H1 (cell line): ENCODE results near the gene RIF1. TPM values are rescaled to one million over a fixed set of nuclear protein-coding genes. Genes with fewer than 3 reads are reported as not detected.

Experiments
- RNF2 ChIP-seq: fragments of 200-900, 300-1000 bp; sonication (generic); IDR thresholded peaks from 2 replicates; pipeline ENCODE4 v1.7.1; 2016; ENCODE audit warnings: borderline replicate concordance, low read depth, mild to moderate bottlenecking, antibody characterized with exemption, low read length; ENCODE audit not compliant: poor library complexity, severe bottlenecking; ENCODE audit errors: missing control alignments
- SP4 ChIP-seq: IDR thresholded peaks from 2 replicates; pipeline ENCODE4 v1.6.1; 2012; ENCODE audit warnings: low read length, inconsistent platforms
- polyA plus RNA-seq, 7 experiments: library from polyadenylated mRNA; depleted of rRNA in 3 of 7; stranded (reverse) in 5 of 7; unstranded in 2 of 7; fragments of >200 nt in 5 of 7; fragments of 200-250 nt in 2 of 7; gene quantifications; 1 replicate in 5 of 7; 2 replicates in 1 of 7; 4 replicates in 1 of 7; pipeline versions ENCODE4 v1.2.1 to v1.2.3, GENCODE V29; 2011 to 2013; ENCODE audit warnings: missing spikeins in 2 of 7, mixed read lengths in 2 of 7
- total RNA-seq: library from RNA; stranded (reverse); fragmentation: NEBNext Ultra II Directional; extraction: Animal tissue kit (Norgen Biotek cat#: 25700); gene quantifications from 2 replicates; pipeline ENCODE4 v1.2.1, GENCODE V29; 2021
- TF ChIP-seq, protein P1 (sequence below): fragments of 300-600 bp; sonication (generic); IDR thresholded peaks from 2 replicates; pipeline ENCODE4 v1.7.1; 2012; ENCODE audit warnings: low read length, moderate library complexity, mild to moderate bottlenecking, inconsistent platforms; ENCODE audit not compliant: insufficient replicate concordance

Gene RIF1
- total and polyA plus RNA-seq, 2 of the 8 experiments (the other 6 are each of a cell fraction or from before 2014, with no cell fraction given), result 9.5 to 104 TPM

GRCh38 chr2:151401149-151401548 is 8.6 kb upstream of the RIF1 start (continued):
- TF ChIP-seq, protein P1, sequence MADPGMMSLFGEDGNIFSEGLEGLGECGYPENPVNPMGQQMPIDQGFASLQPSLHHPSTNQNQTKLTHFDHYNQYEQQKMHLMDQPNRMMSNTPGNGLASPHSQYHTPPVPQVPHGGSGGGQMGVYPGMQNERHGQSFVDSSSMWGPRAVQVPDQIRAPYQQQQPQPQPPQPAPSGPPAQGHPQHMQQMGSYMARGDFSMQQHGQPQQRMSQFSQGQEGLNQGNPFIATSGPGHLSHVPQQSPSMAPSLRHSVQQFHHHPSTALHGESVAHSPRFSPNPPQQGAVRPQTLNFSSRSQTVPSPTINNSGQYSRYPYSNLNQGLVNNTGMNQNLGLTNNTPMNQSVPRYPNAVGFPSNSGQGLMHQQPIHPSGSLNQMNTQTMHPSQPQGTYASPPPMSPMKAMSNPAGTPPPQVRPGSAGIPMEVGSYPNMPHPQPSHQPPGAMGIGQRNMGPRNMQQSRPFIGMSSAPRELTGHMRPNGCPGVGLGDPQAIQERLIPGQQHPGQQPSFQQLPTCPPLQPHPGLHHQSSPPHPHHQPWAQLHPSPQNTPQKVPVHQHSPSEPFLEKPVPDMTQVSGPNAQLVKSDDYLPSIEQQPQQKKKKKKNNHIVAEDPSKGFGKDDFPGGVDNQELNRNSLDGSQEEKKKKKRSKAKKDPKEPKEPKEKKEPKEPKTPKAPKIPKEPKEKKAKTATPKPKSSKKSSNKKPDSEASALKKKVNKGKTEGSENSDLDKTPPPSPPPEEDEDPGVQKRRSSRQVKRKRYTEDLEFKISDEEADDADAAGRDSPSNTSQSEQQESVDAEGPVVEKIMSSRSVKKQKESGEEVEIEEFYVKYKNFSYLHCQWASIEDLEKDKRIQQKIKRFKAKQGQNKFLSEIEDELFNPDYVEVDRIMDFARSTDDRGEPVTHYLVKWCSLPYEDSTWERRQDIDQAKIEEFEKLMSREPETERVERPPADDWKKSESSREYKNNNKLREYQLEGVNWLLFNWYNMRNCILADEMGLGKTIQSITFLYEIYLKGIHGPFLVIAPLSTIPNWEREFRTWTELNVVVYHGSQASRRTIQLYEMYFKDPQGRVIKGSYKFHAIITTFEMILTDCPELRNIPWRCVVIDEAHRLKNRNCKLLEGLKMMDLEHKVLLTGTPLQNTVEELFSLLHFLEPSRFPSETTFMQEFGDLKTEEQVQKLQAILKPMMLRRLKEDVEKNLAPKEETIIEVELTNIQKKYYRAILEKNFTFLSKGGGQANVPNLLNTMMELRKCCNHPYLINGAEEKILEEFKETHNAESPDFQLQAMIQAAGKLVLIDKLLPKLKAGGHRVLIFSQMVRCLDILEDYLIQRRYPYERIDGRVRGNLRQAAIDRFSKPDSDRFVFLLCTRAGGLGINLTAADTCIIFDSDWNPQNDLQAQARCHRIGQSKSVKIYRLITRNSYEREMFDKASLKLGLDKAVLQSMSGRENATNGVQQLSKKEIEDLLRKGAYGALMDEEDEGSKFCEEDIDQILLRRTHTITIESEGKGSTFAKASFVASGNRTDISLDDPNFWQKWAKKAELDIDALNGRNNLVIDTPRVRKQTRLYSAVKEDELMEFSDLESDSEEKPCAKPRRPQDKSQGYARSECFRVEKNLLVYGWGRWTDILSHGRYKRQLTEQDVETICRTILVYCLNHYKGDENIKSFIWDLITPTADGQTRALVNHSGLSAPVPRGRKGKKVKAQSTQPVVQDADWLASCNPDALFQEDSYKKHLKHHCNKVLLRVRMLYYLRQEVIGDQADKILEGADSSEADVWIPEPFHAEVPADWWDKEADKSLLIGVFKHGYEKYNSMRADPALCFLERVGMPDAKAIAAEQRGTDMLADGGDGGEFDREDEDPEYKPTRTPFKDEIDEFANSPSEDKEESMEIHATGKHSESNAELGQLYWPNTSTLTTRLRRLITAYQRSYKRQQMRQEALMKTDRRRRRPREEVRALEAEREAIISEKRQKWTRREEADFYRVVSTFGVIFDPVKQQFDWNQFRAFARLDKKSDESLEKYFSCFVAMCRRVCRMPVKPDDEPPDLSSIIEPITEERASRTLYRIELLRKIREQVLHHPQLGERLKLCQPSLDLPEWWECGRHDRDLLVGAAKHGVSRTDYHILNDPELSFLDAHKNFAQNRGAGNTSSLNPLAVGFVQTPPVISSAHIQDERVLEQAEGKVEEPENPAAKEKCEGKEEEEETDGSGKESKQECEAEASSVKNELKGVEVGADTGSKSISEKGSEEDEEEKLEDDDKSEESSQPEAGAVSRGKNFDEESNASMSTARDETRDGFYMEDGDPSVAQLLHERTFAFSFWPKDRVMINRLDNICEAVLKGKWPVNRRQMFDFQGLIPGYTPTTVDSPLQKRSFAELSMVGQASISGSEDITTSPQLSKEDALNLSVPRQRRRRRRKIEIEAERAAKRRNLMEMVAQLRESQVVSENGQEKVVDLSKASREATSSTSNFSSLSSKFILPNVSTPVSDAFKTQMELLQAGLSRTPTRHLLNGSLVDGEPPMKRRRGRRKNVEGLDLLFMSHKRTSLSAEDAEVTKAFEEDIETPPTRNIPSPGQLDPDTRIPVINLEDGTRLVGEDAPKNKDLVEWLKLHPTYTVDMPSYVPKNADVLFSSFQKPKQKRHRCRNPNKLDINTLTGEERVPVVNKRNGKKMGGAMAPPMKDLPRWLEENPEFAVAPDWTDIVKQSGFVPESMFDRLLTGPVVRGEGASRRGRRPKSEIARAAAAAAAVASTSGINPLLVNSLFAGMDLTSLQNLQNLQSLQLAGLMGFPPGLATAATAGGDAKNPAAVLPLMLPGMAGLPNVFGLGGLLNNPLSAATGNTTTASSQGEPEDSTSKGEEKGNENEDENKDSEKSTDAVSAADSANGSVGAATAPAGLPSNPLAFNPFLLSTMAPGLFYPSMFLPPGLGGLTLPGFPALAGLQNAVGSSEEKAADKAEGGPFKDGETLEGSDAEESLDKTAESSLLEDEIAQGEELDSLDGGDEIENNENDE, result no peak
- TF ChIP-seq RNF2, result no peak
- TF ChIP-seq SP4, result no peak
